Nephron progenitor cell (in vitro differentiated cells): ENCODE data around the gene C17orf113.

ENCODE experiments used
- DNase-seq: peaks from one replicate; pipeline ENCODE4 v3.0.0; 2021
- H3K27ac Mint-ChIP-seq: 2 replicates; pipeline ENCODE4 v1.8.0; 2021; ENCODE audit warnings: mild to moderate bottlenecking, moderate library complexity, mixed read lengths
- H3K27me3 Mint-ChIP-seq: 2 replicates; pipeline ENCODE4 v1.8.0; 2021; ENCODE audit warnings: mild to moderate bottlenecking, low read depth, mixed read lengths; ENCODE audit not compliant: poor library complexity
- H3K36me3 Mint-ChIP-seq: 2 replicates; pipeline ENCODE4 v1.8.0; 2021; ENCODE audit warnings: low read depth, mixed read lengths
- H3K4me1 Mint-ChIP-seq: 2 replicates; pipeline ENCODE4 v1.8.0; 2021; ENCODE audit warnings: mixed read lengths
- H3K4me3 Mint-ChIP-seq: 2 replicates; pipeline ENCODE4 v1.8.0; 2021; ENCODE audit warnings: mild to moderate bottlenecking, moderate library complexity, mixed read lengths
- H3K9me3 Mint-ChIP-seq: 2 replicates; pipeline ENCODE4 v1.8.0; 2021; ENCODE audit warnings: mild to moderate bottlenecking, moderate library complexity, mixed read lengths
- CTCF ChIP-seq: fragments of 200-600 bp; sonication (generic); IDR thresholded peaks from 2 replicates; pipeline ENCODE4 v1.5.0; 2021; ENCODE audit warnings: antibody characterized with exemption

The C17orf113 gene

DNA sequence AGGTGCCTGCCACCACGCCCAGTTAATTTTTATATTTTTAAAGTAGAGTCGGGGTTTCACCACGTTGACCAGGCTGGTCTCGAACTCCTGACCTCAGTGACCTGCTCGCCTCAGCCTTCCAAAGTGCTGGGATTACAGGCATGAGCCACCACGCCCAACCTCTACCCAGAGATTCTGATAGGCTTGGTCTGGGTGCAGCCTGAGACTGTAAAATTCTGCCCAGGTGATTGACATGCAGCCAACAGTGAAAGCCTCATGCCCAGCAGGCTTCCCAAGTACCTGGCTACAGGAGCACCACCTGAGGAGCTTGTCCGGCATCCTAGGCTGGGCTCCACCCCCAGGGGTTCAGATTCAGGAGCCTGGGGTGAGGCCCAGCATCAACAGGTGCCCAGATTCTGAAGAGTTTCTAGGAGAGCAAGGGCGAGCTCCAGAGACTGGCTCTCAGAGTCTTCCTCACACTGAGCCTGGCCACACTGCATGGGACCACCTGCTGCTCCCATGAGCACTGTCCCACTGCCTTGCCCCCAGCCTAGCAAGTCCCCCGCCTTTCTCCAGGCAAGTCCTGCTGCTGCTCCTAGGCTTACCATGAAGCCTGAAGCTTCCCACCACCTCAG lies 31.2 kb upstream of the C17orf113 start:
- no peaks in the 10 kb centered on the region for H3K36me3 Mint-ChIP-seq
- no peaks in the 10 kb centered on the region for H3K9me3 Mint-ChIP-seq
- no peak for TF ChIP-seq CTCF
- no peak overlapping the region for H3K27ac Mint-ChIP-seq
- H3K4me1 Mint-ChIP-seq, result peaks cover 15% of the 10 kb centered on the region
- peaks cover 3% of the 10 kb centered on the region for H3K27me3 Mint-ChIP-seq
- H3K4me3 Mint-ChIP-seq, result no peak overlapping the region
- no peak for DNase-seq

DNA sequence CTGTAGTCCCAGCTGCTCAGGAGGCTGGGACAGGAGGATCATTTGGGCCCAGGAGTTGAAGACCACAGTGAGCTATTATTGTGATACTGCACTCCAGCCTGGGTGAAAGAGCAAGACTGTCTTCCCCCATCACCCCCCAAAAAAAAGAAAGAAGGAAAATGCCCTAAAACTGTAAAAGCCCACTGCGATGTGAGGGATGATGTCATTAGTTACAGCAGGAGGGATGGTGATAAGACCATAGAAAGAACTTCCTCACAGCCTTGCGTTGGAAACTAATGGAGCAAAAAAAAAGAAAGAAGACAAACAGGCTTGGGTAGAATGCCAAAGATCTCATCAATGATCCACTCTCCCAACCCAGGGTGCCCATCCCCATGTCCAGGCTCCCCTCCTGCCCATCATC lies 29.1 kb upstream of the C17orf113 start:
- no peaks in the 10 kb centered on the region for H3K36me3 Mint-ChIP-seq
- peaks cover 21% of the 10 kb centered on the region for H3K4me1 Mint-ChIP-seq
- H3K27me3 Mint-ChIP-seq, result peaks cover 14% of the 10 kb centered on the region
- TF ChIP-seq CTCF, result no peak
- no peak overlapping the region for H3K27ac Mint-ChIP-seq
- no peak for DNase-seq
- no peaks in the 10 kb centered on the region for H3K9me3 Mint-ChIP-seq
- no peak overlapping the region for H3K4me3 Mint-ChIP-seq

GRCh38 chr17:42078396-42079043 lies 28.1 kb upstream of the C17orf113 start:
- Mint-ChIP-seq H3K4me1 (peaks cover 21% of the 10 kb centered on the region), H3K9me3 (no peaks in the 10 kb centered on the region), H3K27me3 (peaks cover 21% of the 10 kb centered on the region), H3K4me3 (no peak overlapping the region), H3K36me3 (no peaks in the 10 kb centered on the region), H3K27ac (peak overlapping the region; percentile 82)
- no peak for DNase-seq
- TF ChIP-seq CTCF, result no peak

DNA sequence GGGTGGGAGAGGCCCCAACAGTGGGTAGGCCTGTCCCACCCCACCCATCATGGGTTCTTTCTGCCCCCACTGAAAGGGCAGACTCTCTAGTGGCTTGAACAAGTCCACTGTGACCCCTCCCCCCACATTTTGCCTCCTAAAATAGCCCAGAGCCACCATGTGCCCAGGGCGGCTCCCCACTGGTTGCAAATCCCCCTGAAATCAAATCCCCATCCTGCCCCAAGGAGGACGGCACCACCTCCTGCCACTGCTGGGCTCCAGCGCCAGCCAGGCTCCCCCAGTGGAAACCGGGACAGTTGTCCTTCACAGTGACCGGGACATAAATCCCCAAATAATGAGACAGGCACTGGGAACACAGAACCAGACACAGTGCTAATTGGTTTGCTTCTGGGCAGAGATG lies 27.4 kb upstream of the C17orf113 start:
- peak overlapping the region; percentile 82 for H3K27ac Mint-ChIP-seq
- H3K9me3 Mint-ChIP-seq, result no peaks in the 10 kb centered on the region
- no peak overlapping the region for H3K4me3 Mint-ChIP-seq
- no peak for DNase-seq
- no peak for TF ChIP-seq CTCF
- H3K27me3 Mint-ChIP-seq, result peaks cover 28% of the 10 kb centered on the region
- H3K4me1 Mint-ChIP-seq, result peaks cover 21% of the 10 kb centered on the region
- H3K36me3 Mint-ChIP-seq, result no peaks in the 10 kb centered on the region

GRCh38 chr17:42076797-42077559 lies 26.6 kb upstream of the C17orf113 start:
- Mint-ChIP-seq H3K4me3 (no peak overlapping the region), H3K4me1 (peaks cover 21% of the 10 kb centered on the region), H3K27me3 (peaks cover 32% of the 10 kb centered on the region), H3K27ac (no peak overlapping the region), H3K36me3 (no peaks in the 10 kb centered on the region), H3K9me3 (no peaks in the 10 kb centered on the region)
- no peak for DNase-seq
- no peak for TF ChIP-seq CTCF
